Adrenal gland (tissue), 5 donors: ENCODE data around the gene PLEKHG4B.

Experiments used
- POLR2A ChIP-seq, 2 donors: fragments of 450-650 bp; IDR thresholded peaks; one replicate each; pipeline ENCODE4 v1.6.1; 2017; ENCODE audit warnings: antibody characterized with exemption in 2 of 2, mild to moderate bottlenecking in 2 of 2, moderate library complexity in 1 of 2
- TF ChIP-seq, protein P1 (sequence below), 6 experiments: fragments of 450-650 bp in 4 of 6; fragments of 200-600 bp in 2 of 6; sonication (generic) in 1 of 6; IDR thresholded peaks; 1 replicate in 5 of 6; 2 replicates in 1 of 6; pipeline versions ENCODE4 v1.5.1 to v1.8.0; 2016 to 2021; ENCODE audit warnings: antibody characterized with exemption in 6 of 6, mild to moderate bottlenecking in 2 of 6, moderate library complexity in 1 of 6
- donor health status: DM: no; HTN: no; CAD: no.

- no peak for TF ChIP-seq POLR2A (IDR thresholded peaks at IDR 0.05)
- TF ChIP-seq, protein P1, sequence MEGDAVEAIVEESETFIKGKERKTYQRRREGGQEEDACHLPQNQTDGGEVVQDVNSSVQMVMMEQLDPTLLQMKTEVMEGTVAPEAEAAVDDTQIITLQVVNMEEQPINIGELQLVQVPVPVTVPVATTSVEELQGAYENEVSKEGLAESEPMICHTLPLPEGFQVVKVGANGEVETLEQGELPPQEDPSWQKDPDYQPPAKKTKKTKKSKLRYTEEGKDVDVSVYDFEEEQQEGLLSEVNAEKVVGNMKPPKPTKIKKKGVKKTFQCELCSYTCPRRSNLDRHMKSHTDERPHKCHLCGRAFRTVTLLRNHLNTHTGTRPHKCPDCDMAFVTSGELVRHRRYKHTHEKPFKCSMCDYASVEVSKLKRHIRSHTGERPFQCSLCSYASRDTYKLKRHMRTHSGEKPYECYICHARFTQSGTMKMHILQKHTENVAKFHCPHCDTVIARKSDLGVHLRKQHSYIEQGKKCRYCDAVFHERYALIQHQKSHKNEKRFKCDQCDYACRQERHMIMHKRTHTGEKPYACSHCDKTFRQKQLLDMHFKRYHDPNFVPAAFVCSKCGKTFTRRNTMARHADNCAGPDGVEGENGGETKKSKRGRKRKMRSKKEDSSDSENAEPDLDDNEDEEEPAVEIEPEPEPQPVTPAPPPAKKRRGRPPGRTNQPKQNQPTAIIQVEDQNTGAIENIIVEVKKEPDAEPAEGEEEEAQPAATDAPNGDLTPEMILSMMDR (IDR thresholded peaks at IDR 0.05), result no peak
These were observed 115.1 kb downstream of the PLEKHG4B start for GRCh38 chr5:206927-207536.
